ENCODE data around the gene GULP1. TPM values are rescaled to one million over a fixed set of nuclear protein-coding genes. Genes with fewer than 3 reads are reported as not detected.
A peak's percentile ranks its signal among the peaks of the same experiment; 100 is the strongest.

The GULP1 gene
- total RNA-seq, 2 donors from 2014 or later, result 7.5 to 10.5 TPM

DNA sequence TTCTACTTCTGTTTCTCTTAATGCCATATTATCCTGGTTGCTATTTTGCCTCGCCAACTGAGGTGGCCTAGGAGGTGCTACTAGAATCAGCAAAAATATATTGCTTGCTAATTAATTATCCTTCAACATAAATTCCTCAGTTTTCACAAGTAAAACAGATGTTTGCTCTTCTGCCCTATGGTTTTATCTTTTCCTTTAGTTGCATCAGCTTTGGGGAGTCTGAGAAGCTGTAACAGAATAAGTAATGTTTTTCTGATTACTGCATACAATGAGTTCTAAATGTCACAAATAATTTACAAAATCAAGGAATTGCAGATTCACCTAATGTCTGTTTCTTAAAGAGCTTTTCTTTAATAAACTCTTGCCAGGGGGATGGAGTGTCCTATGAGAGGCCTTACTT is 36.7 kb downstream of the GULP1 start:
- no peak for DNase-seq (ENCODE audit: low spot score)

GRCh38 chr2:188330316-188331053 is 38.8 kb downstream of the GULP1 start:
- no peak for DNase-seq (ENCODE audit: low spot score)
- no peaks in the 10 kb centered on the region for H3K27me3 ChIP-seq
- no peaks in the 10 kb centered on the region for H3K36me3 ChIP-seq
- no peaks in the 10 kb centered on the region for H3K9me3 ChIP-seq
- H3K4me3 ChIP-seq, result no peak overlapping the region
- TF ChIP-seq, protein P1, sequence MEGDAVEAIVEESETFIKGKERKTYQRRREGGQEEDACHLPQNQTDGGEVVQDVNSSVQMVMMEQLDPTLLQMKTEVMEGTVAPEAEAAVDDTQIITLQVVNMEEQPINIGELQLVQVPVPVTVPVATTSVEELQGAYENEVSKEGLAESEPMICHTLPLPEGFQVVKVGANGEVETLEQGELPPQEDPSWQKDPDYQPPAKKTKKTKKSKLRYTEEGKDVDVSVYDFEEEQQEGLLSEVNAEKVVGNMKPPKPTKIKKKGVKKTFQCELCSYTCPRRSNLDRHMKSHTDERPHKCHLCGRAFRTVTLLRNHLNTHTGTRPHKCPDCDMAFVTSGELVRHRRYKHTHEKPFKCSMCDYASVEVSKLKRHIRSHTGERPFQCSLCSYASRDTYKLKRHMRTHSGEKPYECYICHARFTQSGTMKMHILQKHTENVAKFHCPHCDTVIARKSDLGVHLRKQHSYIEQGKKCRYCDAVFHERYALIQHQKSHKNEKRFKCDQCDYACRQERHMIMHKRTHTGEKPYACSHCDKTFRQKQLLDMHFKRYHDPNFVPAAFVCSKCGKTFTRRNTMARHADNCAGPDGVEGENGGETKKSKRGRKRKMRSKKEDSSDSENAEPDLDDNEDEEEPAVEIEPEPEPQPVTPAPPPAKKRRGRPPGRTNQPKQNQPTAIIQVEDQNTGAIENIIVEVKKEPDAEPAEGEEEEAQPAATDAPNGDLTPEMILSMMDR (IDR thresholded peaks at IDR 0.05), result no peak
- no peak overlapping the region for H3K27ac ChIP-seq
- peaks cover 0 to 15% of the 10 kb centered on the region in 2 donors for H3K4me1 ChIP-seq

More for the DNA sequence above, 36.7 kb downstream of the GULP1 start:
- H3K4me1 ChIP-seq, result peaks cover 0 to 15% of the 10 kb centered on the region in 2 donors
- no peak overlapping the region for H3K4me3 ChIP-seq
- H3K27me3 ChIP-seq, result no peaks in the 10 kb centered on the region
- H3K36me3 ChIP-seq, result no peaks in the 10 kb centered on the region
- no peaks in the 10 kb centered on the region for H3K9me3 ChIP-seq
- TF ChIP-seq, protein P1 (IDR thresholded peaks at IDR 0.05), result no peak
- no peak overlapping the region for H3K27ac ChIP-seq

GRCh38 chr2:188332619-188333018 is 40.9 kb downstream of the GULP1 start:
- no peak overlapping the region for H3K4me3 ChIP-seq
- H3K9me3 ChIP-seq, result no peaks in the 10 kb centered on the region
- no peaks in the 10 kb centered on the region for H3K36me3 ChIP-seq
- TF ChIP-seq, protein P1 (IDR thresholded peaks at IDR 0.05), result no peak
- no peak overlapping the region for H3K27ac ChIP-seq
- H3K27me3 ChIP-seq, result no peaks in the 10 kb centered on the region
- H3K4me1 ChIP-seq, result peaks cover 0 to 8% of the 10 kb centered on the region in 2 donors
- no peak for DNase-seq (ENCODE audit: low spot score)

GRCh38 chr2:188333751-188334524 is 42.3 kb downstream of the GULP1 start:
- TF ChIP-seq, protein P1 (IDR thresholded peaks at IDR 0.05), result no peak
- peaks cover 0 to 8% of the 10 kb centered on the region in 2 donors for H3K4me1 ChIP-seq
- peak overlapping the region in 1 of 2 donors; percentile 7 for H3K27ac ChIP-seq
- H3K4me3 ChIP-seq, result no peak overlapping the region
- H3K36me3 ChIP-seq, result no peaks in the 10 kb centered on the region
- no peaks in the 10 kb centered on the region for H3K27me3 ChIP-seq
- H3K9me3 ChIP-seq, result no peaks in the 10 kb centered on the region
- DNase-seq (ENCODE audit: low spot score), result no peak

- Histone ChIP-seq H3K36me3 (no peaks in the 10 kb centered on the region), H3K9me3 (no peaks in the 10 kb centered on the region), H3K27me3 (no peaks in the 10 kb centered on the region), H3K4me1 (no peaks in the 10 kb centered on the region), H3K27ac (no peak overlapping the region), H3K4me3 (no peak overlapping the region)
- TF ChIP-seq, protein P1 (IDR thresholded peaks at IDR 0.05), result no peak
- no peak for DNase-seq (ENCODE audit: low spot score)
These were observed 46.8 kb downstream of the GULP1 start for GRCh38 chr2:188338463-188338862.
